GM18909 (cell line): ENCODE results near the gene PRKD3.
A peak's percentile ranks its signal among the peaks of the same experiment; 100 is the strongest.
"Not testable (repeated sequence)": the region's sequence is repeated elsewhere in the genome, so short reads cannot be mapped to it uniquely, and the experiment has no call there.

Experiments
- ATAC-seq: cut with Tn5 transposase; IDR thresholded peaks from one replicate; pipeline ENCODE4 v1.9.1; 2021; ENCODE audit warnings: mild to moderate bottlenecking; ENCODE audit not compliant: unreplicated experiment, poor library complexity

Gene PRKD3

GRCh38 chr2:37318401-37318800, 6.2 kb downstream of the PRKD3 start:
- ATAC-seq: peak; percentile 71

GRCh38 chr2:37317746-37318145, 6.9 kb downstream of the PRKD3 start:
- no peak for ATAC-seq

GRCh38 chr2:37316181-37316580, 8.5 kb downstream of the PRKD3 start:
- ATAC-seq: no peak

- ATAC-seq: no peak
Measured at GRCh38 chr2:37315364-37315763, 9.3 kb downstream of the PRKD3 start.

- ATAC-seq: no peak
Measured at GRCh38 chr2:37307500-37307899, 17.1 kb downstream of the PRKD3 start.

DNA sequence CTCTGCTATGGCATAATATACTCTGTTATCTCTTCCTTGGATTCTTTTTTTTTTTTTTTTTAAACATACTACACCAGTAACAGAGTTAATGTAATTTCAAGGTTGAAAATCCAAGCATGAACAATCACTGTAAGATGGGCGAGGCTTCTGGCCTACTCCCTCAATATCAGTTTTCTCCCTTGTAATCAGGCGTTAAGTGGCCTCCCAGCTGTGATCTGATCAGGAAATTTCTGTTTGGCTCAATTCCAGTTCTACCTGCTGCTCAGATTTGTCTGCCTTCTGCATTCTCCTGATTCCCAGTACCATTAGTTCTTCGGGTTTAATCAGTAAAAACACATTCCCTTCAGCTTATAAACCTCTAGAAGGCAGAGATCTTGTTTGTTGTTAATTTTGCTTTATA, 18.6 kb downstream of the PRKD3 start:
- no peak for ATAC-seq

GRCh38 chr2:37302701-37303252, 21.9 kb downstream of the PRKD3 start:
- ATAC-seq: no peak

GRCh38 chr2:37301408-37301807, 23.2 kb downstream of the PRKD3 start:
- no peak for ATAC-seq

GRCh38 chr2:37300578-37300977, 24.1 kb downstream of the PRKD3 start:
- ATAC-seq: no peak

- no peak for ATAC-seq
Measured at GRCh38 chr2:37300146-37300545, 24.5 kb downstream of the PRKD3 start.

DNA sequence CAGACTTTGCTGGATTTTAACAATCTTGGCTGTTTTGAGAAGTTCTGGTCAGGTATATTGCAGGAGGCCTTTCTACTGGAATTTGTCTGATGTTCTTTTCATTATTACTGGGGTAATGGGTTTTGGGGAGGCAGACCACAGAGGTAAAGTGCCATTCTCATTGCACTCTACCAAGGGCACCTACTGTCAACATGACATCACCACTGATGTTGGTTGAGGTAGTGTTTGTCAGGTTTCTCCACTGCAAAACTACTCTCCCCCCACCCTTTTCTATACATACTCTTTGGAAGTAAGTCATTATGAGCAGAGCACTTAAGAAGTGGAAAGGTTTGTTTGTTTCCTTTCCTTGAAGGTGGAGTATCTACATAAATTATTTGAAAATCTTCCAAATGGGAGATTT, 27.0 kb downstream of the PRKD3 start:
- no peak for ATAC-seq

DNA sequence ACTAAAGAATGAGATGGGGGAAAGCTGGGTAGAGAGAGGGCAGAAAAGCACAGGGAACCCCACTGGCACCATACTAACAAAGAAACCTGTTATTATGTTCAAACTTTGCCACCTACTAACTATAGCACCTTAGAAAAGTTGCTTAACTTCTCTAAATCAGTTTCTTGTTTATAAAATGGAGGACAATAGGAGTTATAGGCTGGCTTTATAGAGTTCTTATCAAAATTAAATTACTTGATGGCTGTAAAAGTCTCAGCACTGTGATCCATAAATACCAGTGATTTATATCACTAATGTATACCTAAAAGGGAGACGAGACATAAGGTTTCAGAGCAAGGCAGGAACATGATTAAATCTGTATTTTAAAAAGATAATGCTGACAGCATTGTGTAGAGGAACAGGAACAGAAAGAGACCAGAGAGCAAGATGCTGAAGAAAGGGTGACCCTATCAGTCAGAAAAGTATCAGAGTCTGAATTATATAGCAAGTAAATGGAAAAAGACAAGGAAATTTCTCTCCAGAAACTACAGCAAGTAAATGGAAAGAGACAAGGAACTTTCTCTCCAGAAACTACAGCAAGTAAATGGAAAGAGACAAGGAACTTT, 29.1 kb downstream of the PRKD3 start:
- no peak for ATAC-seq

DNA sequence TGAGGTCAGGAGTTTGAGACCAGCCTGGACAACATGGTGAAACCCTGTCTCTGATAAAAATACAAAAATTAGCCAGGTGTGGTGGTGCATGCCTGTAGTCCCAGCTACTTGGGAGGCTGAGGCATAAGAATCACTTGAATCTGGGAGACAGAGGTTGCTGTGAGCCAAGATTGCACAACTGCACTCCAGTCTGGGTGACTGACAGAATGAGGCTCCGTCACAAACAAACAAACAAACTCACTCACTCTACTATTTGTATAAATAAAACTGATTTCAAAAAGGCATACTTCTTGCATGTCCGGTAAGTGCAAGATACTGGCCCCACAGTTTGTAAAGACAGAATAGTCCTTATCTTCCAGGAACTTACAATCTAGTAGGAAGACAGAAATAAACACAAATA, 29.8 kb downstream of the PRKD3 start:
- not testable (repeated sequence) for ATAC-seq

DNA sequence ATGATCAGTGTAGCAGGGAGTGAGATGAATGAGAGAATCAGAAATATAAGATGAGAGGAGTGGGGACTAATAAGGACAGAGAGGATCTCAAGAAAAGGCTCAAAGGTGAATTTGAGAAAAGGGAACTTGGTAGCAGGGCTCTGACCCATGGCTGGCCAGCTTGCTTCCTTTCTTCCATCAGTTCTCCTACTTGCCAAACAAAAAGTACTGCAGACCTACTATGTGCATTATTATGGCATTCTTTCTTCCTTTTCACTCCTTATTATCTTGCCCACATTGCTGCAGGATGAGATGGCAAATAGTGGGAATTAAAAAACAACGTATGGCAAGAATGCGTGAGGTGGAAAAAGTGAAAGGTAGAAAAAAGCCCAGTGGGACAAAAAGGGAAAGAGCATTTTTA, 33.0 kb downstream of the PRKD3 start:
- ATAC-seq: no peak

GRCh38 chr2:37287966-37288365, 36.7 kb downstream of the PRKD3 start:
- no peak for ATAC-seq

DNA sequence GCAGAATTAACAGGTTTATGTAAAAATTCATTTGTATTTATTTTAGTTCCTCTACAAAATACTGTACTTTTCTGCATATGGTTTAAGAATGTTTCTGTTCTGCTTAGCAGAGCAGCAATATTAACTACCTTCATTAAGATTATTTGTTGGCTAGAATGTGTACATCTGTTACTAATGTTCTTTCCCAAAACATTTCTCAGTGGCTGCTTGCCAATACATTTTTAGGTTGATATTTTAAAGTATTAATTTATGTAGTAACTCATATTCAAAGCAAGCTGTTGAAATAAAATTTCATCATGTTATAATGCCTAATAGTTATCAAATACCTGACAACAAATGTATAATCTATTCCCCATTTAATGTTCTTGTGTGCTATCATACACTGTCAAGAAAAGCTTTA, 40.3 kb downstream of the PRKD3 start:
- ATAC-seq: no peak

DNA sequence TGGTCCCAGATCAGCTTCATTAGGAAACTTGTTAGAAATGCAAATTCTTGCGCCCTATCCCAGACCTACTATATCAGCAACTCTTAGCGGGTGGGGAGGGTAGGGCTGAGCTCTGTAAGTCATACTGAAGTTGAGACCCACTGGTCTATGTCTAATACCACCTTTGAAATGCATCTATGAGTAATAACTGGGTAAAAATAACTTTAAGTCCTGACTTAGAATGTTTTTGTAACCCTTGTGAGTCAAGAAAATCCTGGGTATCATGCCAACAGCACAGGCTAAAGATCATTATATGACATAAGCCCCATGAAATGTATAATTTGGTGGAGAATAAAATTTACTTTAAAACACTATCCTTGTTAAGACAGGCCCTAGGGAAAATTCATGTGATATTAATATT, 41.4 kb downstream of the PRKD3 start:
- ATAC-seq: no peak

DNA sequence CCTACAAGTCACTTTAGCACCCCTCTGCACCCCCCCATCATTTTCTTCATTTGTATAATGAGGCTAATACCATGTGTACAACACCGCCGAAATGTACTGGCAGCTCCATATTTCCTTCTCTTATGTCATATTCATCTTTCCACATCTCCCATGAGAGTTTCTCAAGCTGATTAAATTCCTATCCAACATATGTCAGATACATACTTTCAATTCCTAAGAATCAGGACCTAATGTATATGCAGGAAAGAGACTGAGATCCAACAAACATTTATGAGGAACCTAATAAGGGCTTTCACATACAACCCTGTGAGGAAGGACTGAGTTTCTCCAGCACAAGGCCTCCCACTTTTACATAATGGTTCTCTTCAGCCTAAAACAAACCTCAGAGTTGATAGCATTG, 41.9 kb downstream of the PRKD3 start:
- ATAC-seq: no peak

DNA sequence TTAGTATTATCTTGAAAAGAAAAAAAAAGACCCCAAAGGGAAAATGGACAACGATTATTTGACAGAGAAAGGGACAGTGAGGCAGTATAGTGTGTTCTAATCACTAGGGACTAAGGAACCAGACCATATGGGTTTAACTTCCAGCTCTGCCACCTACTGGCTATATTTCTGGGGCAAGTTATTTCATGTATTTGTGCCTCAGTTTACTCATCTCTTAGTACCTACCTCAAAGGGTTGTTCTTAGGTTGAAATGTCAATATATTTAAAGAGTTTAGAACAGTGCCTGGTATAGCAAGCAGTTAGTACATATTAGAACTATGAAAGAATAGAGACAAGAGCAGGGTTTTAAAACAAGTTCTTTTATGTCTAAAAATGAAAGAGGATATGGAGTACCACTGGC, 42.7 kb downstream of the PRKD3 start:
- no peak for ATAC-seq

GRCh38 chr2:37276291-37276690, 48.3 kb downstream of the PRKD3 start:
- no peak for ATAC-seq
